ENCODE measurements around the gene PTRH2. TPM values are rescaled to one million over a fixed set of nuclear protein-coding genes. Genes with fewer than 3 reads are reported as not detected.
"Not testable (repeated sequence)": the region's sequence is repeated elsewhere in the genome, so short reads cannot be mapped to it uniquely, and the experiment has no call there.

PTRH2 gene
- total and polyA plus RNA-seq, 2 experiments from 2014 or later = 21.9 to 31.7 TPM

DNA sequence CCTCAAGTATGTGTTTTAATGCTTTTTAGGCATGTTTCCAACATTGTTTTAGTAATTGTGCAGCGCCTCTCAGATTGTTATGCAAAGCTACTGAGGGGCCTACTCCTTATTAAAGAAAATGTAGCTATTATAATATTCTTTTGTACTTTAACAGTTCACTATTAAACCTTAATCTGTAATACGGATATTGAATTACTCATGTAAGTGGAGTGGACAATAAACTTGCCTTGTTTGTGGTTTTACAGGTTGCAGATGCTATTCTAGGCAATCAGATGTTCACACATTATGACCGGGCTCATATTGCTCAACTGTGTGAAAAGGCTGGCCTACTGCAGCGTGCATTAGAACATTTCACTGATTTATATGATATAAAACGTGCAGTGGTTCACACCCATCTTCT, 41.0 kb downstream of the PTRH2 start:
- Histone ChIP-seq H3K36me3 (replicated peaks; ENCODE audit: insufficient read depth, low read depth) (peaks cover 11% of the 10 kb centered on the region), H3K4me2 (no peak overlapping the region), H4K20me1 (ENCODE audit: insufficient read depth, poor library complexity, severe bottlenecking) (peaks cover 14% of the 10 kb centered on the region), H3K4me3 (no peak overlapping the region), H3K79me2 (peaks cover 46% of the 10 kb centered on the region), H3K27me3 (no peaks in the 10 kb centered on the region), H3K9me2 (replicated peaks; ENCODE audit: insufficient read depth) (no peaks in the 10 kb centered on the region), H3K9me3 (ENCODE audit: low read depth) (no peaks in the 10 kb centered on the region), H3K4me1 (ENCODE audit: insufficient read depth) (peaks cover 8% of the 10 kb centered on the region), H2AFZ (no peak overlapping the region), H3K27ac (no peak overlapping the region)
- no peak for DNase-seq (ENCODE audit: low spot score)
- TF ChIP-seq EZH2 (IDR thresholded peaks at IDR 0.05; ENCODE audit: borderline replicate concordance) = no peak
- TF ChIP-seq EZH2phosphoT487 (IDR thresholded peaks at IDR 0.05; ENCODE audit: low read depth, severe bottlenecking, unreplicated experiment) = no peak
- TF ChIP-seq, protein P1, sequence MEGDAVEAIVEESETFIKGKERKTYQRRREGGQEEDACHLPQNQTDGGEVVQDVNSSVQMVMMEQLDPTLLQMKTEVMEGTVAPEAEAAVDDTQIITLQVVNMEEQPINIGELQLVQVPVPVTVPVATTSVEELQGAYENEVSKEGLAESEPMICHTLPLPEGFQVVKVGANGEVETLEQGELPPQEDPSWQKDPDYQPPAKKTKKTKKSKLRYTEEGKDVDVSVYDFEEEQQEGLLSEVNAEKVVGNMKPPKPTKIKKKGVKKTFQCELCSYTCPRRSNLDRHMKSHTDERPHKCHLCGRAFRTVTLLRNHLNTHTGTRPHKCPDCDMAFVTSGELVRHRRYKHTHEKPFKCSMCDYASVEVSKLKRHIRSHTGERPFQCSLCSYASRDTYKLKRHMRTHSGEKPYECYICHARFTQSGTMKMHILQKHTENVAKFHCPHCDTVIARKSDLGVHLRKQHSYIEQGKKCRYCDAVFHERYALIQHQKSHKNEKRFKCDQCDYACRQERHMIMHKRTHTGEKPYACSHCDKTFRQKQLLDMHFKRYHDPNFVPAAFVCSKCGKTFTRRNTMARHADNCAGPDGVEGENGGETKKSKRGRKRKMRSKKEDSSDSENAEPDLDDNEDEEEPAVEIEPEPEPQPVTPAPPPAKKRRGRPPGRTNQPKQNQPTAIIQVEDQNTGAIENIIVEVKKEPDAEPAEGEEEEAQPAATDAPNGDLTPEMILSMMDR (IDR thresholded peaks at IDR 0.05; ENCODE audit: poor library complexity) = no peak
- 92% methylated on average over 5 of the region's 5 CpGs for WGBS (ENCODE audit: low lambda C conversion rate, missing lambda C conversion rate)

DNA sequence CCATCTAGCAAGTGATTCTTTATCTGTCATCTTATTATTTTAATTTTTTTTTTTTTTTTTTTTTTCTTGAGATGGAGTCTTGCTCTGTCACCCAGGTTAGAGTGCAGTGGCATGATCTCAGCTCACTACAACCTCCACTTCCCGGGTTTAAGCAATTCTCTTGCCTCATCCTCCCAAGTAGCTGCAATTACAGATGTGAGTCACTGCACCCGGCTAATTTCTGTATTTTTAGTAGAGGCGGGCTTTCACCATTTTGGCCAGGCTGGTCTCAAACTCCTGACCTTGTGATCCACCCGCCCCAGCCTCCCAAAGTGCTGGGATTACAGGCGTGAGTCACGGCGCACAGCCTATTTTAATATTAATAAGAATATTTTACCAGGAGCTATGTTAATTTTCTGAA, 50.6 kb downstream of the PTRH2 start:
- not testable (repeated sequence) for H2AFZ ChIP-seq; H3K4me2 ChIP-seq; H3K27ac ChIP-seq; H3K36me3 ChIP-seq (replicated peaks; ENCODE audit: insufficient read depth, low read depth); DNase-seq (ENCODE audit: low spot score); H4K20me1 ChIP-seq (ENCODE audit: insufficient read depth, poor library complexity, severe bottlenecking); H3K9me2 ChIP-seq (replicated peaks; ENCODE audit: insufficient read depth); H3K4me1 ChIP-seq (ENCODE audit: insufficient read depth); H3K9me3 ChIP-seq (ENCODE audit: low read depth); H3K4me3 ChIP-seq; H3K27me3 ChIP-seq
- 94% methylated on average over 7 of the region's 7 CpGs for WGBS (ENCODE audit: low lambda C conversion rate, missing lambda C conversion rate)
- peaks cover 65% of the 10 kb centered on the region for H3K79me2 ChIP-seq

DNA sequence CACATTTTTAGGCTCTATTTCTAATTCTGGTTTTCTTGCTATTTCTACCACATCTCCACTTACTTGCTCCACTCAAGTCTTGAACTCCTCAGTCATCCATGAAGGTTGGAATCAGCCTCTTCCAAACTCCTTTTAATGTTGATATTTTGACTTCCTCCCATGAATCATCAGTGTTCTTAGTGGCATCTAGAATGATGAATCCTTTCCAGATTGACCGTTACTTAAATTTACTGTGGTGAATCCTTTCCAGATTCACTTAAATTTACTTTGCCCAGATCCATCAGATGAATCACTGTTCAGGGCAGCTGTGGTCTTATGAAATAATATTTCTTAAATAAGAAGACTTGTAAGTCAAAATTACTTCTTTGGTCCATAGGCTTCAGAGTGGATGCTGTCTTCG, 55.1 kb downstream of the PTRH2 start:
- H4K20me1 ChIP-seq (ENCODE audit: insufficient read depth, poor library complexity, severe bottlenecking) = peaks cover 16% of the 10 kb centered on the region
- WGBS (ENCODE audit: low lambda C conversion rate, missing lambda C conversion rate) = 94% methylated on average over 2 of the region's 2 CpGs
- H3K4me1 ChIP-seq (ENCODE audit: insufficient read depth) = no peaks in the 10 kb centered on the region
- no peak overlapping the region for H2AFZ ChIP-seq
- no peak overlapping the region for H3K27ac ChIP-seq
- no peaks in the 10 kb centered on the region for H3K27me3 ChIP-seq
- TF ChIP-seq EZH2 (IDR thresholded peaks at IDR 0.05; ENCODE audit: borderline replicate concordance) (no peak), EZH2phosphoT487 (IDR thresholded peaks at IDR 0.05; ENCODE audit: low read depth, severe bottlenecking, unreplicated experiment) (no peak)
- TF ChIP-seq, protein P1 (IDR thresholded peaks at IDR 0.05; ENCODE audit: poor library complexity) = no peak
- no peaks in the 10 kb centered on the region for H3K9me2 ChIP-seq (replicated peaks; ENCODE audit: insufficient read depth)
- no peak for DNase-seq (ENCODE audit: low spot score)
- no peaks in the 10 kb centered on the region for H3K9me3 ChIP-seq (ENCODE audit: low read depth)
- no peak overlapping the region for H3K4me2 ChIP-seq
- H3K36me3 ChIP-seq (replicated peaks; ENCODE audit: insufficient read depth, low read depth) = peaks cover 13% of the 10 kb centered on the region
- H3K79me2 ChIP-seq = peaks cover 80% of the 10 kb centered on the region
- H3K4me3 ChIP-seq = no peak overlapping the region

DNA sequence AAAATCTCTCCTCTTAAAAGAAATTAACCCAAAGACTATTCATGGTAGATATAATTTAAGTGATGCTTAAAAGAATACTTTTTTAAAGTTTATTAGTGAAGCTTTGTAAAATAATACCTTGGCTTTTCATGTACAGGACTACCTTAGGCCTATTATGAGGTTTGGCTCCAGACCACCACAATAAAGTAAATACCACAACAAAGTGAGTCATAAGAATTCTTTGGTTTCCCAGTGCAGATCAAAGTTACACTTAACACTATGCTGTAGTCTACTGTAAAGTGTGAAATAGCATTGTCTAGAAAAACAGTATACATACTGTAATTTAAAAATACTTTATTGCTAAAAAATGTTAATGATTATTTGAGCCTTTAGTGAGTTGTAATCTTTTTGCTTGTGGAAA, 55.9 kb downstream of the PTRH2 start:
- Histone ChIP-seq H2AFZ (no peak overlapping the region), H3K27ac (no peak overlapping the region), H3K36me3 (replicated peaks; ENCODE audit: insufficient read depth, low read depth) (peaks cover 13% of the 10 kb centered on the region), H3K27me3 (no peaks in the 10 kb centered on the region), H3K9me3 (ENCODE audit: low read depth) (no peaks in the 10 kb centered on the region), H4K20me1 (ENCODE audit: insufficient read depth, poor library complexity, severe bottlenecking) (peaks cover 24% of the 10 kb centered on the region), H3K79me2 (peaks cover 82% of the 10 kb centered on the region), H3K4me2 (no peak overlapping the region), H3K4me3 (no peak overlapping the region), H3K9me2 (replicated peaks; ENCODE audit: insufficient read depth) (no peaks in the 10 kb centered on the region), H3K4me1 (ENCODE audit: insufficient read depth) (no peaks in the 10 kb centered on the region)
- no peak for DNase-seq (ENCODE audit: low spot score)
- TF ChIP-seq EZH2 (IDR thresholded peaks at IDR 0.05; ENCODE audit: borderline replicate concordance) (no peak), EZH2phosphoT487 (IDR thresholded peaks at IDR 0.05; ENCODE audit: low read depth, severe bottlenecking, unreplicated experiment) (no peak)
